GM12878 (cell line): ENCODE results near the gene CDCA7L. TPM values are rescaled to one million over a fixed set of nuclear protein-coding genes. Genes with fewer than 3 reads are reported as not detected.

ENCODE experiments used
- ATAC-seq: fragments of 200-7000 bp; cut with Tn5 transposase; 3 replicates; pipeline ENCODE4 v1.9.1; 2020; ENCODE audit warnings: mild to moderate bottlenecking, moderate library complexity
- BruUV-seq: library from RNA; stranded (reverse); fragments of 400-500 nt; replicated peaks from 2 replicates; lab custom pipeline; 2021; lab: Mats Ljungman, UMichigan
- CTCF ChIA-PET: fragments of 300-600 bp; sonication (Branson Sonifier 250); formaldehyde crosslinking; extraction: SDS; loops from one replicate; lab custom pipeline; 2021; ENCODE audit warnings: inconsistent platforms; lab: Yijun Ruan, JAX
- POLR2A ChIA-PET: fragments of 350-600 bp; formaldehyde crosslinking; extraction: SDS; loops from one replicate; lab custom pipeline; 2021; ENCODE audit warnings: inconsistent platforms; lab: Charles Lee
- RAD21 ChIA-PET: fragments of 300-600 bp; sonication (Branson Sonifier 250); formaldehyde crosslinking; loops from one replicate; lab custom pipeline; 2023; ENCODE audit warnings: antibody characterized with exemption; ENCODE audit not compliant: unreplicated experiment; lab: Charles Lee
- SMC1A ChIA-PET: fragments of 300-600 bp; sonication (Branson Sonifier 250); formaldehyde crosslinking; loops from one replicate; lab custom pipeline; 2023; ENCODE audit not compliant: unreplicated experiment, uncharacterized antibody; lab: Charles Lee
- DNase-seq: peaks from one replicate; pipeline ENCODE4 v3.0.0-alpha.2; 2011; ENCODE audit warnings: low read depth, low spot score
- FAIRE-seq: peaks from 3 replicates; lab custom pipeline; 2011; peaks lifted over from hg19 to GRCh38; lab: Jason Lieb, UNC
- H2AFZ ChIP-seq: 2 replicates; pipeline ENCODE4 v1.6.0; 2011; ENCODE audit warnings: low read depth, low read length, control low read depth; ENCODE audit not compliant: control insufficient read depth
- H3K27ac ChIP-seq: 2 replicates; pipeline ENCODE4 v1.5.1; 2011; ENCODE audit warnings: control low read depth; ENCODE audit not compliant: control insufficient read depth, insufficient read depth
- H3K27me3 ChIP-seq, 2 experiments: replicated peaks in 1 of 2; 2 replicates each; pipeline versions ENCODE4 v1.6.0 to v1.6.1; 2011; ENCODE audit warnings: low read length in 1 of 2; ENCODE audit not compliant: control insufficient read depth in 2 of 2, insufficient read depth in 2 of 2
- H3K36me3 ChIP-seq, 2 experiments: 2 replicates each; pipeline ENCODE4 v1.5.1; 2011; ENCODE audit warnings: low read length in 1 of 2; ENCODE audit not compliant: control insufficient read depth in 2 of 2, insufficient read depth in 2 of 2
- H3K4me1 ChIP-seq: 2 replicates; pipeline ENCODE4 v1.6.1; 2011; ENCODE audit warnings: mild to moderate bottlenecking, low read length, moderate library complexity, mixed read lengths; ENCODE audit not compliant: control insufficient read depth, insufficient read depth
- H3K4me2 ChIP-seq: 2 replicates; pipeline ENCODE4 v1.6.0; 2011; ENCODE audit warnings: control low read depth; ENCODE audit not compliant: control insufficient read depth, insufficient read depth
- H3K4me3 ChIP-seq: fragments of 200-600 bp; sonication (generic); 2 replicates; pipeline ENCODE4 v1.5.1; 2016
- H3K79me2 ChIP-seq: 2 replicates; pipeline ENCODE4 v1.6.0; 2011; ENCODE audit warnings: low read length; ENCODE audit not compliant: control insufficient read depth, insufficient read depth
- H3K9ac ChIP-seq: 2 replicates; pipeline ENCODE4 v1.8.0; 2011; ENCODE audit warnings: low read length, control low read depth, mixed read lengths; ENCODE audit not compliant: control insufficient read depth, insufficient read depth
- H3K9me3 ChIP-seq: replicated peaks from 3 replicates; pipeline ENCODE4 v1.5.1; 2011; ENCODE audit warnings: mild to moderate bottlenecking, low read length; ENCODE audit not compliant: control insufficient read depth, insufficient read depth
- H4K20me1 ChIP-seq: 2 replicates; pipeline ENCODE4 v1.6.0; 2011; ENCODE audit not compliant: control insufficient read depth, insufficient read depth
- BRCA1 ChIP-seq: IDR thresholded peaks from 2 replicates; pipeline ENCODE4 v1.6.1; 2011; ENCODE audit warnings: low read depth, low read length, improper control_type of control experiment
- ESRRA ChIP-seq: IDR thresholded peaks from 2 replicates; pipeline ENCODE4 v1.6.1; 2012; ENCODE audit warnings: mild to moderate bottlenecking, low read length, improper control_type of control experiment
- IRF3 ChIP-seq: fragments of 450-650 bp; IDR thresholded peaks from 2 replicates; pipeline ENCODE4 v1.6.1; 2014; ENCODE audit warnings: mild to moderate bottlenecking
- MXI1 ChIP-seq: fragments of 150-350 bp; IDR thresholded peaks from 2 replicates; pipeline ENCODE4 v1.6.1; 2011; ENCODE audit warnings: low read depth, mild to moderate bottlenecking, inconsistent platforms, low read length, improper control_type of control experiment
- POLR2AphosphoS5 ChIP-seq: IDR thresholded peaks from 2 replicates; pipeline ENCODE4 v1.6.1; 2011; ENCODE audit warnings: mild to moderate bottlenecking, low read length, inconsistent platforms
- REST ChIP-seq: IDR thresholded peaks from 2 replicates; pipeline ENCODE4 v1.6.1; 2012; ENCODE audit warnings: mild to moderate bottlenecking, low read depth, low read length
- SRF ChIP-seq, 2 experiments: IDR thresholded peaks; 2 replicates each; pipeline ENCODE4 v1.6.1; 2011; ENCODE audit warnings: low read depth in 2 of 2, low read length in 2 of 2, mild to moderate bottlenecking in 1 of 2, moderate library complexity in 1 of 2
- STAT3 ChIP-seq: IDR thresholded peaks from 2 replicates; pipeline ENCODE4 v1.6.1; 2011; ENCODE audit warnings: low read depth, low read length, improper control_type of control experiment
- TCF7 ChIP-seq: IDR thresholded peaks from 2 replicates; pipeline ENCODE4 v1.6.1; 2014; ENCODE audit warnings: antibody characterized with exemption, borderline replicate concordance
- ZNF687 ChIP-seq: fragments of 450-650 bp; IDR thresholded peaks from 2 replicates; pipeline ENCODE4 v1.6.1; 2017; ENCODE audit warnings: mild to moderate bottlenecking, moderate library complexity
- WGBS: methylation state at CpG from one replicate; pipeline ENCODE4 v1.1.6; 2016; ENCODE audit warnings: low lambda C conversion rate; ENCODE audit not compliant: insufficient replicate concordance, insufficient coverage; ENCODE audit errors: missing lambda C conversion rate; 5-methylcytosine and 5-hydroxymethylcytosine counted together
- in situ Hi-C: fragments of 300-500 bp; cut with MboI; formaldehyde crosslinking; loops from 9 replicates; pipeline ENCODE4 v1.14.3; 2018; ENCODE audit warnings: mixed read lengths
- intact Hi-C: fragments of 100-400 bp; cut with micrococcal nuclease; formaldehyde crosslinking; loops from one replicate; pipeline ENCODE4 v1.14.2; 2022; ENCODE audit not compliant: unreplicated experiment
- polyA plus RNA-seq, 11 experiments: library from polyadenylated mRNA; depleted of rRNA in 4 of 11; unstranded in 6 of 11; stranded (reverse) in 5 of 11; fragments of >200 nt; fragmentation: Nextera tagmentation in 4 of 11; fragmentation: Illumina TruSeq in 1 of 11; extraction: Ambion mirVana in 4 of 11; extraction: Trizol in 1 of 11; gene quantifications; 1 replicate in 1 of 11; 2 replicates in 10 of 11; pipeline versions ENCODE4 v1.2.1 to v1.2.3, GENCODE V29; 2011 to 2016; ENCODE audit warnings: inconsistent platforms in 2 of 11, missing spikeins in 2 of 11, low read depth in 1 of 11
- total RNA-seq, 4 experiments: library from RNA; depleted of rRNA in 3 of 4; stranded (reverse); fragments of >200 nt in 3 of 4; fragmentation: Illumina TruSeq in 1 of 4; extraction: Trizol in 1 of 4; gene quantifications; 2 replicates each; pipeline versions ENCODE4 v1.2.1 to v1.2.3, GENCODE V29; 2013 to 2021

The CDCA7L gene
- total and polyA plus RNA-seq, 10 of the 15 experiments (the other 5 are each of a cell fraction or from before 2014, with no cell fraction given), result 30.3 to 92.2 (median 68.5) TPM

- H3K27ac ChIP-seq, result no peak overlapping the region
- H3K27me3 ChIP-seq, result no peaks in the 10 kb centered on the region
- intact Hi-C loops, result no loop called here
- ChIA-PET RAD21 (no interaction called here), SMC1A (no interaction called here), POLR2A (no interaction called here), CTCF (no interaction called here)
- peaks cover 8 to 11% of the 10 kb centered on the region in 2 experiments for H3K36me3 ChIP-seq
- 97% methylated on average over 3 of the region's 3 CpGs for WGBS
- no peaks in the 10 kb centered on the region for H4K20me1 ChIP-seq
- H2AFZ ChIP-seq, result no peak overlapping the region
- no peaks in the 10 kb centered on the region; the same call in 1 of the 2 replicates for H3K79me2 ChIP-seq
- no peak overlapping the region for H3K4me2 ChIP-seq
- DNase-seq, result no peak
- no TSS peak for BruUV-seq
- in situ Hi-C loops, result no loop called here
- no peak overlapping the region for H3K9ac ChIP-seq
- H3K9me3 ChIP-seq, result no peaks in the 10 kb centered on the region; the same call in 2 of the 3 replicates
- H3K4me3 ChIP-seq, result no peak overlapping the region
- H3K4me1 ChIP-seq, result no peaks in the 10 kb centered on the region
- ATAC-seq, result no peak
- no peak for FAIRE-seq
- TF ChIP-seq BRCA1 (no peak), STAT3 (no peak), REST (no peak), ESRRA (no peak), ZNF687 (no peak), TCF7 (no peak), POLR2AphosphoS5 (no peak), MXI1 (no peak), IRF3 (no peak), SRF (IDR thresholded peaks at IDR 0.05; ENCODE audit: low read depth in 2 of 2, low read length in 2 of 2) (no peak)
These were observed 30.6 kb downstream of the CDCA7L start for GRCh38 chr7:21915140-21915539.
